Cerebellar nuclear complex (tissue), 1 donor: ENCODE measurements around the gene LRRC53.

Experiments used
- DNase-seq, 2 experiments: peaks; one replicate each; lab custom pipeline; 2025; lab: John Stamatoyannopoulos, UW

Gene LRRC53

DNA sequence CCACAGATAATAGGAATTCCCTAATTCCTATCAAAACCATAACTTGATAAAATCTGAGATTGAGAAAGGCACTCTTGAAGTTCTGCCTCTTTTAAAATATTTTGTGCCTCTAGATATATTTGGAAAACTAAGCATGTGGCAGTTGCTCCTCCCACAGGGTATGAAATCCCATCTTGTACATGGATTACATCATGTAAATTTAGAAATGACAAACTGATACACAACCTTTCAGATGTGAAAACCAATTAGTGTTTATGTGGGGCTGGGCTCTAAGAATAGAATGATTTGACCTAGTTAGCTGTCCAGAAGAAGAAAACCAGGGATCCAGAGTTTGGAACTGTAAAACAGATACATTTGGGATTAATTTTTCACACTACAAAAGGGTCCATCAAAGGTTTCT, 15.7 kb downstream of the LRRC53 start:
- no peak for DNase-seq

- no peak for DNase-seq
Measured at GRCh38 chr1:74486036-74486435, 26.4 kb downstream of the LRRC53 start.

- no peak for DNase-seq
Measured at GRCh38 chr1:74485622-74486021, 26.8 kb downstream of the LRRC53 start.

- DNase-seq = no peak
Measured at GRCh38 chr1:74481607-74482006, 30.8 kb downstream of the LRRC53 start.

- no peak for DNase-seq
Measured at GRCh38 chr1:74480068-74480467, 32.3 kb downstream of the LRRC53 start.

GRCh38 chr1:74478979-74479378, 33.4 kb downstream of the LRRC53 start:
- no peak for DNase-seq

DNA sequence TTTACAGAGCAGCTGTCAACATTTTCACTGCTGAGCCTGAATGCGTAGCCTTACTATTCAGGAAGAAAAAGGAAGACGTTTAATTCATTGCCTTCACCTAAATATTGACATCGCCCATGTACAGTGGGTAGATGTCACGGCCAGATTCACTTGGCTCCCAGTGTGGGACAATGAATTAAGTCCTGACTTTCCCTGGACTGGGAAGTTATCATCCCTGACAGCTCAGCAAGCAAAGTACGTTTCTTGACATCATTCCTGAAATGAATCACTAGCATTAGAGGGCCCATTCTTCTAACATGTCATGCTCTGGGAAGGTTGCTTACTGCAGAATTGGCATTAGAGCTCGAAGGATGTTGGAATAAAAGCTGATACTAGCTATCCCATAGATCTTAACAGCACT, 37.8 kb downstream of the LRRC53 start:
- no peak for DNase-seq

- DNase-seq = no peak
Measured at GRCh38 chr1:74471470-74471869, 40.9 kb downstream of the LRRC53 start.

DNA sequence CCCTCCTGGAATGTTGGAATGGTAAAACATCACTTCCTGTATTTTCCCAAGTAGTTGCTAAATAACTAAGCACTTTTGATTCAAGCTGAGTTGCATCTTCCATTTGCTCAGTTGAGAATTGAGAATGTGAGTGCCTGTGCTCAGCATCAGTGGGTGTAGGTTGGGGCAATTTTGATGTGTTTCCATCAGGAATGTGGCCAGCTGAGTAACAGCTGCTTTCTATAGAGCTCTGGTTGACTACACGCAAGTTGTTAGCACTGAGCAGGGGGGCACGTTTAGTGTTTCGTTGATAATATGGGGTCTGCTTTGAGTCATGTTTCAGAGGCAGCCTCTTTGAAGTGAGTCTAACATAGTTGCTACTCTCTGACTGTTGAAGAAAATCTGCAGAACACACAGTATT, 41.5 kb downstream of the LRRC53 start:
- DNase-seq = no peak

GRCh38 chr1:74470251-74470650, 42.2 kb downstream of the LRRC53 start:
- no peak for DNase-seq

- no peak for DNase-seq
Measured at GRCh38 chr1:74468982-74469603, 43.3 kb downstream of the LRRC53 start.

GRCh38 chr1:74467786-74468377, 44.5 kb downstream of the LRRC53 start:
- no peak for DNase-seq

DNA sequence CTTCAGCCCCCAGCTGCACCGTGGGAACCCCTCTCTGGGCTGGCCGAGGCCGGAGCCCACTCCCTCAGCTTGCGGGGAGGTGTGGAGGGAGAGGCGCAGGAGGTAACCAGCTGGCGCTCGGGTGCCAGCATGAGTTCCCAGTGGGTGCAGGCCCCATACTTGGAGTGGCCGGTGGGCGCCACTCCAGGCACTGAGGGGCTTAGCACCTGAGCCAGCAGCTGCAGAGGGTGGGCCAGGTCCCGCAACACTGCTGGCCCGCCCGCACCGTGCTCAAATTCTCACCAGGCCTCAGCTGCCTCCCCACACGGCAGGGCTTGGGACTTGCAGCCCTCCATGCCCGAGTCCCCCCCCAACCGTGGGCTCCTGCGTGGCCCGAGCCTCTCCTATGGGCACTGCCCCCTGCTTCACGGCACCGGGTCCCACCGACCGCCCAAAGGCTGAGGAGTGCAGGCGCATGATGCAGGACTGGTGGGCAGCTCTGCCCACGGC, 47.2 kb downstream of the LRRC53 start:
- no peak for DNase-seq

- no peak for DNase-seq
Measured at GRCh38 chr1:74464037-74464436, 48.4 kb downstream of the LRRC53 start.

- DNase-seq = no peak
Measured at GRCh38 chr1:74463333-74463988, 49.0 kb downstream of the LRRC53 start.

DNA sequence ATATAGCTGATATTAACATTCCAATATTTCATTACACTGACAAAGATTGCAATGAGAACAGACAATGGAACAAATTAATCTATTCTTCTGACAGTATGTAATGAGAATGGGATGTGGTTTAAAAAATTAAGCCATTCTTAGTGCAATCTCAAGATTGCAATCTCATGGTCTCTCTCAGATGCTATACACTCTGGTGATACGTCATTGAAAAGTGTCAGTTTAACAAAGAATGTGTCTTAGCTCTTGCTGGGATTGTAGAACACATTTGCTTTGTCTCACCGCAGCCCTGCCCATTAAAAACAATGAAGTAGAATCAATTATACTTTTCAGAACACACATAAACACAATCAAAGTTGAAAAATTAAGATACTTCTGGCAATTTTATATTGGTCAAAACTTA, 55.2 kb downstream of the LRRC53 start:
- DNase-seq = no peak

DNA sequence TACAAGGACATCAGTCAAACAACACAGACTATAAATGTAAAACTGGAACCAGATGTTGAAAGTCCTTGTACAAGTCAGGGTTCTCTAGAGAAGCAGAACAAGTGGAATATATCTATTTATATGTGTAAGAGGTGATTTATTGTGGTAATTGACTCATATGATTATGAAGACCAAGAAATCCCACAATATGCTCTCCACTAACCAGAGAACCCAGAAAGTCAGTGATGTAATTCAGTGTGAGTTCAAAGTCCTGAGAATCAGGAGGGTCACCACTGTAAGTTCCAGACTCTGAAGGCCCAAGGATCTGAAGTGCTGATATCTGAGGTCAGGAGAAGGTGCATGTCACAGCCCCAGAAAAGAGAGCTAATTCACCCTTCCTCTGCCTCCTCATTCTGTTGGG, 57.0 kb downstream of the LRRC53 start:
- no peak for DNase-seq

GRCh38 chr1:74453277-74453676, 59.1 kb downstream of the LRRC53 start:
- no peak for DNase-seq

GRCh38 chr1:74452035-74452434, 60.4 kb downstream of the LRRC53 start:
- no peak for DNase-seq

DNA sequence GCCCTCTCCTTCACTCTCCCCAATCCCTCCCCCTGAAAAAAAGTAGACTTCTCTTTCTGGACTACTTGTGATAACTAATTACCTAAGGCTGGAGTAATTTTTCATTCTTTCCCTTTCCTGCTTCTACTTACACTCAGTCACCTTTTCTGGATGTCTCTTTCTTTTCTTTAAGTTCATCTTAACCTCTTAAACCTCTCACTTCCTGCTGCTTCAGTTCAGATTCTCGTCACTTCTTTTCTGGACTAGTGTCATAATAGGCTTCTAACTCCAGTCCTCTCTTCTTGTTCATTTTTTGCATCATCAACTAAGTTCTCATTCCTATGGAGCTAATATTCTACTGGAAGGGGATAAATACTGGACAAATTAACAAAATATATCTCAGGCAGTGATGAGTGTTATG, 75.4 kb downstream of the LRRC53 start:
- DNase-seq = no peak

GRCh38 chr1:74436078-74436477, 76.3 kb downstream of the LRRC53 start:
- no peak for DNase-seq

GRCh38 chr1:74434321-74434720, 78.1 kb downstream of the LRRC53 start:
- DNase-seq = no peak

GRCh38 chr1:74432325-74432724, 80.1 kb downstream of the LRRC53 start:
- DNase-seq = no peak

DNA sequence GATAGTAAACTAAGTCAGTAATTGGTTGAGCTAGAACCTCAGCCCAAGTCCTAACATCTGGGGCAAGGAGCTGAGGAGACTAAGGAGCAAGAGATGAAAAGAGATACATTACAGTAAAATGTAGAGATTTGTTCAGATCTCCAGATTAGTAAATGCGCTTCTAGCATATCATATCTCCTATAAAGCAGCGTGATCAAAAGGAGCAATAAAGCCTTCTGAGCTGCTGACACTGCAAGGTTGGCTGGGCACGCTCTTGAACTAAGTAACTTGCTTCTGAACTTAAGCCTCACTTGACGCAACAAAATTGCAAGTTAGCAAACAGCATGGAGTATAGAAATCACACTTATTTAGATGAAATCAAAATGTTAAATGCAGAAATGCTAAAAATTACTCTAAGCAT, 80.9 kb downstream of the LRRC53 start:
- DNase-seq = no peak
